ENCODE results near the gene GRIA1.

GRIA1 gene

DNA sequence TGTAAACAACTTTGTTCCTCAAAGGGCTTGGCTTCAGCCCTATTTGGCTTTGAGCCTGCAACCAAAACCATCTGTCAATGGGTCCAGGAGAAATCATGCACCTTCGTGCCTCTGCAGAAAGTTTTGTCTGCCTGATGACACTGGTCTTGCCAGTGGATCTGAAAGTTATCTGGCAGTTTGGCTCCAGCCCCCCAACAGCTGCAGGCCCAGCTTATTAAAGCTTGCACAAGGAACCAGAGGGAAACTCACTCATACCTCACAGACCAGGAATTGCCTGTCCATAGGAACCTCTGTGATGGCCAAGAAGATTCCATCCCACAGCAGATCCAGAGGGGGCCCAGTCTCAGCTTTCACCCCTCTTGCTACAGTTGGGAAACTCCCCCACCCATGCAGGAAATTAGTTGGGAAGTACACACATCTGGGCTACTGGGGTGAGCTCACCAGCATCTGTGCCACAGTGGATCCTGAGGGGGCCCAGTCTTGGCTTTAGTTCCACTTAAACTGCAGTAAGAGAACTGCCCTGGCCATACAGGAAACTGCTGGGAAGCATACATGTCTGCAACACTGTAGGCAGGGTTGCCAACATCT is 265.5 kb downstream of the GRIA1 start:
- Histone ChIP-seq H3K4me1 (ENCODE audit: low read length) (no peaks in the 10 kb centered on the region), H3K36me3 (replicated peaks; ENCODE audit: low read depth, low read length) (no peaks in the 10 kb centered on the region), H3K4me3 (ENCODE audit: low read length) (no peak overlapping the region), H3K9ac (ENCODE audit: low read length) (no peak overlapping the region), H3K27me3 (ENCODE audit: low read depth, low read length) (no peaks in the 10 kb centered on the region), H3K27ac (ENCODE audit: low read length) (no peak overlapping the region), H4K20me1 (ENCODE audit: insufficient read depth, low read length) (no peaks in the 10 kb centered on the region), H3K79me2 (ENCODE audit: low read length) (no peaks in the 10 kb centered on the region), H3K4me2 (ENCODE audit: low read length) (no peak overlapping the region), H3K9me3 (ENCODE audit: insufficient read depth, low read length) (no peaks in the 10 kb centered on the region), H2AFZ (ENCODE audit: low read depth, low read length) (no peak overlapping the region)
- TF ChIP-seq EZH2phosphoT487 (IDR thresholded peaks at IDR 0.05; ENCODE audit: low read depth) (no peak), CTCF (IDR thresholded peaks at IDR 0.05; ENCODE audit: low read depth, low read length) (no peak)

- H3K36me3 ChIP-seq (replicated peaks; ENCODE audit: low read depth, low read length): no peaks in the 10 kb centered on the region
- H3K9ac ChIP-seq (ENCODE audit: low read length): no peak overlapping the region
- H3K27me3 ChIP-seq (ENCODE audit: low read depth, low read length): no peaks in the 10 kb centered on the region
- no peaks in the 10 kb centered on the region for H3K4me1 ChIP-seq (ENCODE audit: low read length)
- H3K79me2 ChIP-seq (ENCODE audit: low read length): no peaks in the 10 kb centered on the region
- no peak for TF ChIP-seq CTCF (IDR thresholded peaks at IDR 0.05; ENCODE audit: low read depth, low read length)
- TF ChIP-seq EZH2phosphoT487 (IDR thresholded peaks at IDR 0.05; ENCODE audit: low read depth): no peak
- no peak overlapping the region for H3K4me2 ChIP-seq (ENCODE audit: low read length)
- no peaks in the 10 kb centered on the region for H3K9me3 ChIP-seq (ENCODE audit: insufficient read depth, low read length)
- H4K20me1 ChIP-seq (ENCODE audit: insufficient read depth, low read length): no peaks in the 10 kb centered on the region
- H3K27ac ChIP-seq (ENCODE audit: low read length): no peak overlapping the region
- no peak overlapping the region for H3K4me3 ChIP-seq (ENCODE audit: low read length)
- no peak overlapping the region for H2AFZ ChIP-seq (ENCODE audit: low read depth, low read length)
Measured at GRCh38 chr5:153756540-153756939, 266.1 kb downstream of the GRIA1 start.

- no peaks in the 10 kb centered on the region for H3K79me2 ChIP-seq (ENCODE audit: low read length)
- H3K36me3 ChIP-seq (replicated peaks; ENCODE audit: low read depth, low read length): no peaks in the 10 kb centered on the region
- H3K27me3 ChIP-seq (ENCODE audit: low read depth, low read length): no peaks in the 10 kb centered on the region
Measured at GRCh38 chr5:153765987-153766386, 275.5 kb downstream of the GRIA1 start.

More at GRCh38 chr5:153765987-153766386, 275.5 kb downstream of the GRIA1 start:
- Histone ChIP-seq H2AFZ (ENCODE audit: low read depth, low read length) (no peak overlapping the region), H3K4me1 (ENCODE audit: low read length) (no peaks in the 10 kb centered on the region), H3K4me3 (ENCODE audit: low read length) (no peak overlapping the region), H3K4me2 (ENCODE audit: low read length) (no peak overlapping the region), H3K27ac (ENCODE audit: low read length) (no peak overlapping the region), H4K20me1 (ENCODE audit: insufficient read depth, low read length) (no peaks in the 10 kb centered on the region), H3K9ac (ENCODE audit: low read length) (no peak overlapping the region), H3K9me3 (ENCODE audit: insufficient read depth, low read length) (no peaks in the 10 kb centered on the region)
- no peak for TF ChIP-seq CTCF (IDR thresholded peaks at IDR 0.05; ENCODE audit: low read depth, low read length)
- TF ChIP-seq EZH2phosphoT487 (IDR thresholded peaks at IDR 0.05; ENCODE audit: low read depth): no peak
